Activated CD4-positive, alpha-beta T cell treated with anti-CD3 and anti-CD28 coated beads for 36 hours (primary cell): ENCODE results near the gene STAU1. TPM values are rescaled to one million over a fixed set of nuclear protein-coding genes. Genes with fewer than 3 reads are reported as not detected.
"Not testable (repeated sequence)": the region's sequence is repeated elsewhere in the genome, so short reads cannot be mapped to it uniquely, and the experiment has no call there.

ENCODE experiments used
- ATAC-seq: fragments of 200-7000 bp; cut with Tn5 transposase; one replicate; pipeline ENCODE4 v1.10.0; 2021; ENCODE audit warnings: mild to moderate bottlenecking, moderate library complexity
- CTCF ChIA-PET: fragments of 350-600 bp; sonication (Branson Sonifier 250); formaldehyde crosslinking; loops from one replicate; lab custom pipeline; 2021; ENCODE audit warnings: antibody characterized with exemption; lab: Charles Lee
- POLR2A ChIA-PET: fragments of 350-600 bp; sonication (Branson Sonifier 250); formaldehyde crosslinking; loops from one replicate; lab custom pipeline; 2021; ENCODE audit warnings: antibody characterized with exemption, inconsistent platforms; lab: Charles Lee
- DNase-seq: peaks from one replicate; pipeline ENCODE4 v3.0.0-alpha.2; 2020
- H3K27ac Mint-ChIP-seq: one replicate; pipeline ENCODE4 v1.8.0; 2021; ENCODE audit warnings: mixed read lengths
- H3K27me3 Mint-ChIP-seq: one replicate; pipeline ENCODE4 v1.8.0; 2021; ENCODE audit warnings: mixed read lengths
- H3K36me3 Mint-ChIP-seq: one replicate; pipeline ENCODE4 v1.8.0; 2021; ENCODE audit warnings: low read depth, mixed read lengths
- H3K4me1 Mint-ChIP-seq: one replicate; pipeline ENCODE4 v1.8.0; 2021; ENCODE audit warnings: mixed read lengths
- H3K4me3 Mint-ChIP-seq: one replicate; pipeline ENCODE4 v1.8.0; 2021; ENCODE audit warnings: mild to moderate bottlenecking, moderate library complexity, mixed read lengths
- H3K9me3 Mint-ChIP-seq: one replicate; pipeline ENCODE4 v1.8.0; 2021; ENCODE audit warnings: low read depth, mixed read lengths
- intact Hi-C, 2 experiments: fragments of 100-400 bp; cut with DNase I in 1 of 2; cut with micrococcal nuclease in 1 of 2; formaldehyde crosslinking; loops; one replicate each; pipeline versions ENCODE4 v1.14.2 to v1.15.1; 2022 to 2024; cut with DNase I, micrococcal nuclease
- total RNA-seq, 2 experiments: library from RNA; stranded (reverse); gene quantifications; one replicate each; pipeline ENCODE4 v1.2.3, GENCODE V29; 2021

STAU1 gene
- total RNA-seq, 2 experiments from 2014 or later, result 72.6 to 83.7 TPM

- Mint-ChIP-seq H3K27me3 (no peaks in the 10 kb centered on the region), H3K4me1 (no peaks in the 10 kb centered on the region), H3K36me3 (peaks cover 49% of the 10 kb centered on the region), H3K4me3 (no peak overlapping the region), H3K9me3 (no peaks in the 10 kb centered on the region), H3K27ac (peak overlapping the region; percentile 56)
- CTCF ChIA-PET, result interaction anchor here (0.8 kb wide), 1 partner anchor 172 kb away, joined by 3 read pairs; no protein-coding TSS in a partner anchor
- intact Hi-C loops, result no loop called here
- POLR2A ChIA-PET, result no interaction called here
- DNase-seq (no peak), ATAC-seq (no peak)
Observed at GRCh38 chr20:49123982-49124381, 64.2 kb downstream of the STAU1 start.

- Mint-ChIP-seq H3K27me3 (no peaks in the 10 kb centered on the region), H3K36me3 (peaks cover 57% of the 10 kb centered on the region), H3K4me3 (no peak overlapping the region), H3K9me3 (no peaks in the 10 kb centered on the region), H3K4me1 (no peaks in the 10 kb centered on the region), H3K27ac (no peak overlapping the region)
- ChIA-PET CTCF (no interaction called here), POLR2A (no interaction called here)
- intact Hi-C loops, result no loop called here
- DNase-seq, result no peak
- no peak for ATAC-seq
Observed at GRCh38 chr20:49122920-49123319, 65.2 kb downstream of the STAU1 start.

- H3K27me3 Mint-ChIP-seq, result no peaks in the 10 kb centered on the region
- no peaks in the 10 kb centered on the region for H3K4me1 Mint-ChIP-seq
- ATAC-seq (no peak), DNase-seq (no peak)
- no peak overlapping the region for H3K27ac Mint-ChIP-seq
- peaks cover 65% of the 10 kb centered on the region for H3K36me3 Mint-ChIP-seq
- H3K9me3 Mint-ChIP-seq, result no peaks in the 10 kb centered on the region
- no peak overlapping the region for H3K4me3 Mint-ChIP-seq
- ChIA-PET CTCF (interaction anchor here (0.7 to 1.1 kb wide), 2 partner anchors 13 to 97 kb away, joined by 3 to 5 read pairs; no protein-coding TSS in a partner anchor), POLR2A (no interaction called here)
- intact Hi-C loops, result no loop called here
Observed at GRCh38 chr20:49119988-49120387, 68.1 kb downstream of the STAU1 start.

- CTCF ChIA-PET, result no interaction called here
- Mint-ChIP-seq H3K4me1 (no peaks in the 10 kb centered on the region), H3K4me3 (no peak overlapping the region), H3K27ac (no peak overlapping the region), H3K36me3 (peaks cover 65% of the 10 kb centered on the region), H3K9me3 (no peaks in the 10 kb centered on the region), H3K27me3 (no peaks in the 10 kb centered on the region)
- DNase-seq (no peak), ATAC-seq (no peak)
- intact Hi-C loops, result no loop called here
- POLR2A ChIA-PET, result no interaction called here
Observed at GRCh38 chr20:49118307-49118706, 69.8 kb downstream of the STAU1 start.

GRCh38 chr20:49115564-49115963 is 72.6 kb downstream of the STAU1 start:
- no peak for ATAC-seq
- Mint-ChIP-seq H3K36me3 (peaks cover 63% of the 10 kb centered on the region), H3K27ac (no peak overlapping the region), H3K4me1 (peaks cover 2% of the 10 kb centered on the region), H3K9me3 (no peaks in the 10 kb centered on the region), H3K4me3 (no peak overlapping the region), H3K27me3 (no peaks in the 10 kb centered on the region)
- ChIA-PET CTCF (no interaction called here), POLR2A (no interaction called here)
- intact Hi-C loops, result no loop called here
- DNase-seq, result no peak

- Mint-ChIP-seq H3K4me3 (no peak overlapping the region), H3K9me3 (no peaks in the 10 kb centered on the region), H3K4me1 (peaks cover 2% of the 10 kb centered on the region), H3K27me3 (no peaks in the 10 kb centered on the region), H3K27ac (peak overlapping the region; percentile 34), H3K36me3 (peaks cover 50% of the 10 kb centered on the region)
- DNase-seq (no peak), ATAC-seq (no peak)
- ChIA-PET CTCF (interaction anchor here (0.8 to 1.1 kb wide), 2 partner anchors 37 to 105 kb away, joined by 4 read pairs; no protein-coding TSS in a partner anchor), POLR2A (interaction anchor here (0.5 kb wide), 1 partner anchor 12 kb away, joined by 3 read pairs; no protein-coding TSS in a partner anchor)
- intact Hi-C loops, result no loop called here
Observed at GRCh38 chr20:49112596-49113274, 75.4 kb downstream of the STAU1 start.

- H3K36me3 Mint-ChIP-seq, result peaks cover 37% of the 10 kb centered on the region
- ChIA-PET POLR2A (no interaction called here), CTCF (interaction anchor here (0.6 to 0.7 kb wide), 3 partner anchors 55 to 1470 kb away, joined by 3 read pairs; no protein-coding TSS in a partner anchor)
- no peak overlapping the region for H3K4me3 Mint-ChIP-seq
- intact Hi-C loops, result no loop called here
- DNase-seq, result no peak
- no peak for ATAC-seq
- no peaks in the 10 kb centered on the region for H3K27me3 Mint-ChIP-seq
- no peak overlapping the region for H3K27ac Mint-ChIP-seq
- H3K4me1 Mint-ChIP-seq, result peaks cover 2% of the 10 kb centered on the region
- no peaks in the 10 kb centered on the region for H3K9me3 Mint-ChIP-seq
Observed at GRCh38 chr20:49110767-49111694, 77.1 kb downstream of the STAU1 start.

- DNase-seq (no peak), ATAC-seq (no peak)
- Mint-ChIP-seq H3K4me3 (no peak overlapping the region), H3K27ac (no peak overlapping the region), H3K4me1 (peaks cover under 1% of the 10 kb centered on the region), H3K9me3 (no peaks in the 10 kb centered on the region), H3K36me3 (peaks cover 42% of the 10 kb centered on the region), H3K27me3 (no peaks in the 10 kb centered on the region)
- CTCF ChIA-PET, result interaction anchor here (0.9 to 1.0 kb wide), 2 partner anchors 15 to 28 kb away, joined by 3 to 4 read pairs; no protein-coding TSS in a partner anchor
- intact Hi-C loops, result no loop called here
- POLR2A ChIA-PET, result interaction anchor here (0.6 kb wide), 1 partner anchor 62 kb away, joined by 3 read pairs; no protein-coding TSS in a partner anchor
Observed at GRCh38 chr20:49106328-49106727, 81.8 kb downstream of the STAU1 start.

GRCh38 chr20:49104979-49105547 is 83.1 kb downstream of the STAU1 start:
- POLR2A ChIA-PET, H3K27ac Mint-ChIP-seq, ATAC-seq, H3K9me3 Mint-ChIP-seq, DNase-seq, CTCF ChIA-PET, H3K4me3 Mint-ChIP-seq, H3K27me3 Mint-ChIP-seq, intact Hi-C loops, H3K4me1 Mint-ChIP-seq: not testable (repeated sequence)
- H3K36me3 Mint-ChIP-seq, result peaks cover 41% of the 10 kb centered on the region

- H3K27ac Mint-ChIP-seq, result no peak overlapping the region
- H3K9me3 Mint-ChIP-seq, result no peaks in the 10 kb centered on the region
- ATAC-seq (no peak), DNase-seq (no peak)
- intact Hi-C loops, result no loop called here
- peaks cover 5% of the 10 kb centered on the region for H3K4me1 Mint-ChIP-seq
- no peak overlapping the region for H3K4me3 Mint-ChIP-seq
- POLR2A ChIA-PET, result no interaction called here
- peaks cover 41% of the 10 kb centered on the region for H3K36me3 Mint-ChIP-seq
- no peaks in the 10 kb centered on the region for H3K27me3 Mint-ChIP-seq
- CTCF ChIA-PET, result no interaction called here
Observed at GRCh38 chr20:49104365-49104648, 83.8 kb downstream of the STAU1 start.

- Mint-ChIP-seq H3K9me3 (no peaks in the 10 kb centered on the region), H3K27me3 (no peaks in the 10 kb centered on the region), H3K4me1 (peaks cover 5% of the 10 kb centered on the region), H3K27ac (no peak overlapping the region), H3K4me3 (no peak overlapping the region), H3K36me3 (peaks cover 43% of the 10 kb centered on the region)
- CTCF ChIA-PET, result interaction anchor here (0.6 to 1.3 kb wide), 2 partner anchors 114 to 157 kb away, joined by 3 to 4 read pairs; no protein-coding TSS in a partner anchor
- no peak for ATAC-seq
- intact Hi-C loops, result no loop called here
- POLR2A ChIA-PET, result interaction anchor here (0.6 kb wide), 3 partner anchors 21 to 39 kb away, joined by 3 to 8 read pairs (median 5); no protein-coding TSS in a partner anchor
- DNase-seq, result no peak
Observed at GRCh38 chr20:49103647-49104364, 84.3 kb downstream of the STAU1 start.
